GM19467 (cell line): ENCODE results near the gene BABAM1.
"Not testable (repeated sequence)": the region's sequence is repeated elsewhere in the genome, so short reads cannot be mapped to it uniquely, and the experiment has no call there.

Experiments
- ATAC-seq: cut with Tn5 transposase; IDR thresholded peaks from one replicate; pipeline ENCODE4 v1.9.1; 2021; ENCODE audit warnings: mild to moderate bottlenecking, moderate library complexity; ENCODE audit not compliant: unreplicated experiment

BABAM1 gene

DNA sequence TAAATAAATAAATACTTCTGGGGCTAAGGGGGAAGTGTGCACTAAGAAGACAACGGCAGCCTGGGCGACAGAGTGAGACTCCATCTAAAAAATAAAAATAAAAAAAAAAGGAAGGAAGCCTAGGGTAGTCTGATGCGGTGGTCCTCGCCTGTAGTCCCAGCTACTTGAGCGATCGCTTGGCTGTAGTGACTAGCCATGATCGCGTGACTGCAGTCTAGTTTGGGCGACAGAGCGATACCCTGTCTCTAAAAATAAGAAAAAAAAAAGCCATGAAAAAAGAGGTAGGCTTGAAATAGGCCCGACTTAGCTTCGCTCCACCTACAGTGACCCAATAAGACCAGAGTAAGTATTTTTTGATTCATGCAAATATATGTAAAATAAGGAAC, 661 bp upstream of the BABAM1 start:
- ATAC-seq, result no peak

DNA sequence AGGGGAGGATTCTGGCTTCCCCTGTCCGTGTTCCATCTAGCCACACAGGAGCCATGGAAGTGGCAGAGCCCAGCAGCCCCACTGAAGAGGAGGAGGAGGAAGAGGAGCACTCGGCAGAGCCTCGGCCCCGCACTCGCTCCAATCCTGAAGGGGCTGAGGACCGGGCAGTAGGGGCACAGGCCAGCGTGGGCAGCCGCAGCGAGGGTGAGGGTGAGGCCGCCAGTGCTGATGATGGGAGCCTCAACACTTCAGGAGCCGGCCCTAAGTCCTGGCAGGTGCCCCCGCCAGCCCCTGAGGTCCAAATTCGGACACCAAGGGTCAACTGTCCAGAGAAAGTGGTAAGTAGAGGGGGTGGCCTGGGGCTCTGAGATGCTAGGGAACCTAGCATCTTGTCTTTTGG, 1.5 kb downstream of the BABAM1 start:
- no peak for ATAC-seq

DNA sequence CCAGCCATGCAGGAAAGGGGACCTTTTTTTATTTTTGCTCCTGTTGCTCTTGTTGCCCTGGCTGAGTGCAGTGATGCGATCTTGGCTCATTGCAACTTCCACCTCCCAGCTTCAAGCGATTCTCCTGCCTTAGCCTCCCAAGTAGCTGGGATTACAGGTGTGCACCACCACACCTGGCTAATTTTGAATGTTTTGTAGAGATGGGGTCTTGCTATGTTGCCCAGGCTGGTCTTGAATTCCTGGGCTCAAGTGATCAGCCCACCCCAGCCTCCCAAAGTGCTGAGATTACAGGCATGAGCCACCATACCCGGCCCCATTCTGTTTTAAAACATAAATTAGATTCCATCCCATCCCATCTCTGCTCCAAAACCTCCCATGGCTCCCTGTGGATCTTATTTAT, 7.6 kb downstream of the BABAM1 start:
- not testable (repeated sequence) for ATAC-seq

DNA sequence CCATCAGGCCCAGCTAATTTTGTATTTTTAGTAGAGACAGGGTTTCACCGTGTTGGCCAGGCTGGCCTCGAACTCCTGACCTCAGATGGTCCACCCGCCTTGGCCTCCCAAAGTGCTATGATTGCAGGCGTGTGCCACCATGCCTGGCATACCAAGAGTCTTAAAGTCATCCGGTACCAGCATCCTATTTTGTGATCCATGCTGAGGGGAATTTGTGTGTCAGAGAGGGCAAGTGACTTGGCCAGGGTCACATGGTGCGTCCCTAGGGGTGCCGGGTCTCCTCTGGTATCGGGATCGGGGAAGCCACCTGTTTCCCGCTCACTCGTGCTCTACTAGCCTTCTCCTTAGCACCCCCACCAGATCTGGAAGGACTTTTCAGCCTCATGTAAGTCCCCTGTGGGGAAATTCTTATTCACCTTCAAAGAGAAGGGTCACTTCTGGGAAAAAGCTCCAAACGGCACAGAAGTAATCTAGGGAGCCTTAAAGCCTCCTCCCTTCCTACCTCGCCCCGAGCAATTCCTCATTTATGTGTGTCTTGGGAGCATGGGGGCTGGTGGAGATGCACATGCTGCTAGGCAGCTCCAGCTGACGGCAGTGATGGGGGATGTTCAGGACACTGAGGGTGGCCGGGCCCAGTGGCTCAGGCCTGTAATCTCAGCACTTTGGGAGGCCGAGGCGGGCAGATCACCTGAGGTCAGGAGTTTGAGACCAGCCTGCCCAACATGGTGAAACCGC, 8.4 kb downstream of the BABAM1 start:
- ATAC-seq, result no peak

DNA sequence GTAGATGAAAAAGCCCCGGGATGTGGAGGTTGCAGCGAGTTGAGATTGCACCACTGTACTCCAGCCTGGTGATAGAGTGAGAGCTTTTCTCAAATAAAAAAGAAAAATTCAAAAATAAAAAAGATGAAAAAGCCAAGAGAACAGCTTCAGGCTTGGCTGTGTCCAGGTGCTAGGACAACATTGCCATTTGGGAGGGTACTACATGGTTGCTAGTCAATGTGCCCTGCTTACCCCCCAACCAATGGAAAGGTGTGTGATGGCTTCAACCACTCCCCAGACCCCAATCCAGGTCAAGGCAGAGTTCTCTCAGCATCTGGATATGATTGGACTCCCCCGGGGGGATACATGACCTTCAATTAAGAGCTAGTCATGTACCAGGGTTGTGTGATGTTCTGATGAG, 12.2 kb downstream of the BABAM1 start:
- ATAC-seq, result no peak

DNA sequence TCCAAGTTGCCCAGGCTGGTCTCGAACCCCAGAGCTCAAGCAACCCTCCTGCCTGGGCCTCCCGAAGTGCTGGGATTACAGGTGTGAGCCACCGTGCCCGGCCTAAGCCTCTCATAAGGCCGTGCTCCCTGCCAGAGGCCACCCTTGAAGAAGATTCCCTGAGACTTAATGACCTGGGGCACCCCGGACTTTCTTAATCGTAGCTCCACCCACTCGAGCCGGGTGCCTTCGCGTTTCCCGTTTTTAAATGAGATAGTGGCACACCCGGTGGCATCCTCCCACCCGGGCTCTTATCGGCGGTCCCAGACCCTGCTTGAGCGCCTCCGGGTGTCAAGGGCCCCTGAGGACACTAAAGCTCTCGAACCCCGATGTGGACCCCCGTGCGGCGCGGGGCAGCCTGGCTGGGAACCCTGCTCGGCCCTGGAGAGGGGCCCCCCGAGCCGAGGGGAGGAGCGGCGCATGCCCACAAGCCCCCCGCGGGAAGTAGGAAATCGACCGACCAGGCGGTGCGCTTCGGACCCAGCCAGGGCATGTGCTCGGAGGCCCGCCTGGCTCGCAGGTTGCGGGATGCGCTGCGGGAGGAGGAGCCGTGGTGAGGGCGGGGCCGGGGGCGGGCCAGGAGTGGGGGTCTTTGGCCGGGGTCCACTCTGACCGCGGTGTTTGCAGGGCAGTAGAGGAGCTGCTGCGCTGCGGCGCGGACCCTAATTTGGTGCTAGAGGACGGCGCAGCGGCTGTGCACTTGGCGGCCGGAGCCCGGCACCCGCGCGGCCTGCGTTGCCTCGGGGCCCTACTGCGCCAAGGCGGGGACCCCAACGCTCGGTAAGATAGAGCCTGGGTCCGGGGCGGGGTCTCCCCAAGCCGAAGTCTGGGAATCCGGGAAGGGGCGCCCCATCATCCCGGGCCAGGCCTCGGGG, 14.4 kb downstream of the BABAM1 start, which contains the start of gene ANKLE1:
ANKLE1 (plus strand) TSS at position 511 of the 914 bp plus-strand sequence; CDS start at position 531, 20 bp downstream.
- no peak for ATAC-seq

DNA sequence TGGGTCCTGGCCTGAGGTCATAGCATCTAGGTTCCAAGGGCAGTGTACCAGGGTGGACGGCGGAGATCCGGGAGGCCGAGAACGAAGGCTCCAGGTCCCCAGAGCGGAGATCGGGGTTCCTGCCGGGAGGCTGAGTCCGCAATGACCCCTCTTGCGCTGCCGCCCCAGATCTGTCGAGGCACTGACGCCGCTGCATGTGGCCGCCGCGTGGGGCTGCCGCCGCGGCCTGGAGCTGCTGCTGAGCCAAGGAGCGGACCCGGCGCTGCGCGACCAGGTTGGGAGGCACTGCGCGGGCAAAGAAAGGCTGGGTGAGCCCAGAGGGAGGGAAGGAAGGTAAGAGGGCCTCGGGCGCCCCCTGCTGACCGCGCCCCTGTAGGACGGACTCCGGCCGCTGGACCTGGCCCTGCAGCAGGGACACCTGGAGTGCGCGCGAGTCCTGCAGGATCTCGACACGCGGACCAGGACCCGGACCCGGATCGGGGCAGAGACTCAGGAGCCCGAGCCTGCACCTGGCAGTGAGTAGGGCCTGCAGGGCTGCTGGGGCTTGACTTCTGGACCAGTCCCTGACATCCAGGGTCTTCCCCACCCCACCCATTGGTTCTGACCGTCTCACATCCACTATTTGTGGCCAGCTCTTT, 15.4 kb downstream of the BABAM1 start:
- ATAC-seq, result no peak

DNA sequence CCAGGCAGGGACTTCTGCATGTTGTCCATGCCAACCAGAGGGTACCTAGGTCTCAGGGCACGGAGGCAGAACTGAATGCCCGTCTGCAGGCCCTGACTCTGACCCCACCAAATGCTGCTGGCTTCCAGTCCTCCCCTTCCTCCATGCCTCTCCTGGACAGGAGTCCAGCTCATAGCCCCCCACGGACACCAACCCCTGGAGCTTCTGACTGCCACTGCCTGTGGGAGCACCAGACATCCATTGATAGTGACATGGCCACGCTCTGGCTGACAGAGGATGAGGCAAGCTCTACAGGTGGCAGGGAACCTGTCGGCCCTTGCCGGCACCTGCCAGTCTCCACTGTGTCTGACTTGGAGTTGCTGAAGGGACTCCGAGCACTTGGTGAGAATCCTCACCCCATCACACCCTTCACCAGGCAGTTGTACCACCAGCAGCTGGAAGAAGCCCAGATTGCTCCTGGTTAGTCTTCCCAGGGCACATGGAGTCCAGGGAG, 16.3 kb downstream of the BABAM1 start:
- ATAC-seq, result no peak

DNA sequence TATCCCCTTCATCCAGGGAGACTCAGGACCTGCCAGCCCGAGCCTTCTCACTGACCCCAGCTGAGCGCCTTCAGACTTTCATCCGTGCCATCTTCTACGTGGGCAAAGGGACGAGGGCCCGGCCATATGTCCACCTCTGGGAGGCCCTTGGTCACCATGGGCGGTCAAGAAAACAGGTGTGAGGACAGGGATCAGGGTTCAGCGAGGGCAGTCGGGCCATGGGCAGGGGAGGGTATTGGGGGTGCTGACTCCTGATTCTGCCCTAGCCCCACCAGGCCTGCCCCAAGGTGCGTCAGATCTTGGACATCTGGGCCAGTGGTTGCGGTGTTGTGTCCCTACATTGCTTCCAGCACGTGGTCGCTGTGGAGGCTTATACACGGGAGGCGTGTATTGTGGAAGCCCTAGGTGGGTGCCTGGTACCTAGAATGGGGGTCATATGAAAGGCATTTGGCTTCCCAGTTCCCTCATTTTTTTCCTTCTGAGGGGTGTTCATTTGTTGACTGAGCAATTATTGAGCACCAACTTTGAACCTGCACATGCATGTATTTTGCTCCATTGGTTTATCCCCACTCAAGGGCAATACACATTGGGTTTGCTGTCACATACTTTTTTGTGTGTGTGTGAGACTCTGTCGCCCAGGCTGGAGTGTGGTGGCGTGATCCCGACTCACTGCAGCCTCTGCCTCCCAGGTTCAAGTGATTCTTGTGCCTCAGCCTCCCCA, 18.3 kb downstream of the BABAM1 start:
- no peak for ATAC-seq

DNA sequence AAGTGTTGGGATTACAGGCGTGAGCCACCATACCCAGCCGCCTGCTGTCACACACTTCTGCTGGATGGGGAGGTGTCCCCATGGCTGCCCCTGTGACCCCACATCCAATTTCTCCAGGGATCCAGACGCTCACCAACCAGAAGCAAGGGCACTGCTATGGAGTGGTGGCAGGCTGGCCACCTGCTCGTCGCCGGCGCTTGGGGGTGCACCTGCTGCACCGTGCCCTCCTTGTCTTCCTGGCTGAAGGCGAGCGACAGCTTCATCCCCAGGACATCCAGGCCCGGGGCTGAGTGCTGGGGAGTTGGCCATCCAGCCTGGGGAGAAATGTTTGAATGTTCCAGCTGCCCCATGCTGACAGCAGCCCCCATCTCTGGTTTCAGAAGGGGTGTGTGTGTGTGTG, 19.0 kb downstream of the BABAM1 start:
- ATAC-seq, result no peak

DNA sequence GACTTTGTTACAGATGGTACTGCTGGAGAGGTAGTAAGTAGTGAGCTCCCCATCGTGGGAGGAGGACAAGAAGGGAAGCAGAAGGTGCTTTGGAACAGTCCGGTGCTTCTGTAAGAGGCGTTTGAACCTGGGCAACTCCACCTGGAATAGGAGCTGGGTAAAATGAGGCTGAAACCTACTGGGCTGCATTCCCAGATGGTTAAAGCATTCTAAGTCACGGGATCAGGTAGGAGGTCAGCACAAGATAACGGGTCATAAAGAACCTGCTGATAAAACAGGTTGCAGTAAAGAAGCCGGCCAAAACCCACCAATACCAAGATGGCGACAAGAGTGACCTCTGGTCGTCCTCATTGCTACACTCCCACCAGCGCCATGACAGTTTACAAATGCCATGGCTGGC, 19.5 kb downstream of the BABAM1 start:
- ATAC-seq, result no peak

DNA sequence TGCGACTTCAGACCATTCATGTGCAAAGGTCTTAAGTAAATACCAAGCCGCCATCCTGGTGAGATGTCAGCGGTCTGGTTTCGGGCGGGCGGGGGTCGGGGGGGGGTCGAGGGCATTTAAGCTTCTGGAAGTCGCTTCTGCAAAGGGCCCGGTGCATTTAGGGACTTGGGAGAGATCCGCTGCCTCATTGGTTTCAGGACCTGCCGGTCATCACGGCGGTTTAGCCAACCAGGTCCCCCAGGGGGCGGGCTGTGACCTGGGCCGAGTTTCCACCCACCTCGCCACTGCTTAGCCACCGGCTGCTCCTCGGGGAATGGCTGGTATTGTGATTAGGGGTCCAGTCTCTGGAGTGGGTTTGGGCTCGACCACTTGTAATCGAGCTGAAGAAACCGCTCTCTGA, 22.2 kb downstream of the BABAM1 start:
- no peak for ATAC-seq

DNA sequence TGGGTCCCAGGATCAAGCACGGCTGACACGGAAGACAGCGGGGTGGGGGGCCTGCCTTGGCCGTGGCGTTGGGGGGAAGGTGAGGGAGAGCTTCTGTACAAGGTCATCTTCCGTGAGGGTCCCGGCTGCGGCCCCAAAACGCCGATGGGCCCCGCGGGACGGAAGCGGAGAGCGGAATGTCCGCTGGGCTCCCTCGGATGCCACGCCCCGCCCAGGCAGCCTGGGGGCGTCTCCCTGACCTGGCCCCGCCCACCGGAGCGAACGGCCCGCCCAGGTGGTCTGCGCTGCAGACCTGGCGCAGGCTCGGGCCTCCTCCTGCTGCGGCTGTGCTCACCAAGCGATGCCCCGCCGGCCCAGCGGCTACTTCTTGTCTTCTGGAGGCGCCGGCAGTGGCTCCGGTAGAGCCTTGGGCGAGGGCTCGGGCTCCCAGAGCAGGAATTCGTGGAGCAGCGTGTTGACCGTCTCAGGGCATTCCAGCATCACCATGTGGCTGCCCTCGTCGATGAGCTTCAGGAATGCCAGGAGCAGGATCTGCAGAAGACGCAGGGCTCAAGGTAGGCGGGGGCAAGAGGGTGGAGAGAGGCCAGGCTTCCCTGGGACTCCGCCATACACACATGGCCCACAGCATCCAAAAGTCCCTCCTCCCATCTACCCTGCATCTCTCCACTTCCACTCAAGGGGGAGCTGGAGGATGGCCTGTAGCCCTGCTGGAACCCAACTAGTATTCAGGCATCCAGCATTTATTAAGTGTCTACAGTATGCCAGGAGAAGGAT, 25.2 kb downstream of the BABAM1 start:
- peak; percentile 55 for ATAC-seq

DNA sequence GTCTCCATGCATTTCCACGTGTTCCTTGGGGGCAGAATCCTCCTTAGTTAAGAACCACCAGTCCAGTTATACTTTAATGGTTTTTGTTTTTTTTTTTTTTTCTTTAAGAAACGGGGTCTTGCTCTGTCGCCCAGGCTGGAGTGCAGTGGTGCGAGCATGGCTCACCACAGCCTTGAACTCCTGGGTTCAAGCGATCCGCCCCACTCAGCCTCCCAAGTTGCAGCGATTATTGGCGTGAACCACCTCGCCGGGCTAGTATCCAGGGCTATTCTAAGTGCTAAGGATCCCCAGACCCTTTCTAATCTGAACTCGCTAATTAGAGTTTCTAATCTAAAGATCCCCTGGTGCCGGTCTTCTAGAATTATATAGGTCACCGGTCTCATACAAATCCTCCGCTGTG, 26.4 kb downstream of the BABAM1 start:
- ATAC-seq, result no peak

DNA sequence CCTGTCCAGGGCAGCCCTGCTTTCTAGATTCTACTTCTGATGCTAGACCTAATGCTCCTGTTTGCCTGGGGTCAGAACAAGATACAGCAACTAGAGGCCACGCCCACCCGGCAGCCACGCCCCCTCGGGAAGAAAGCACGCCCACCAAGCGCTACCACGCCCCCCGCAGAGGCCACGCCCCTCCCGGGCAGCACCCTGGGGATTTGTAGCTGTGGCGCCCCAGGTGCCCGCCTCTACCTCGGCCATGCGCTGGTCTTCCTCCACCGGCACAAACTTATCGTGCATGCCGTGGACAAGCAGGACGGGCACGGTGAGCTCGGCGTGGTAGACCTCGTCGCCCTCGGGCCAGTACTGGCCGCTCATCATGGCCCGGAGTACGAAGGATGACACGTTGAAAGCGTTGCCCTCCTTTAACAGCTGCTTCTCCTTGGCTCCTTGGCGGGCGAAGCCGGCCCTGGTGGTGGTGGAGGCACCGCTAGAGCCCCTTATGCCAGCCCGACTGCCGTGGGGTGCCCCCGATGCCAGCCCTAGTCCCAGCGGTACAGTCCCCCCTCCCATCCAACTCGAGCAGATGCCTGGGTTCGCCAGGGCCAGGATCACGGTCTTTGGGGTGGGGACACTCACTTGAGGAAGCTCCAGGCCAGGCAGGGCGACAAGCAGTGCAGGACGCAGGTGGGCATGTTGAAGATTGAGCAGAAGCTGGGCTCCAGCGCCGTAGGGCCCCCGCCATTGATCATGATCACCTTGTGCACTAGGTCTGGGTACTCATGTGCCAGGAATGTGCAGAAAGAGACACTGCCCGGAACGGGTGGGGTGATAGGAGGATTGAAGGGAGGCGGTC, 27.0 kb downstream of the BABAM1 start:
- no peak for ATAC-seq

DNA sequence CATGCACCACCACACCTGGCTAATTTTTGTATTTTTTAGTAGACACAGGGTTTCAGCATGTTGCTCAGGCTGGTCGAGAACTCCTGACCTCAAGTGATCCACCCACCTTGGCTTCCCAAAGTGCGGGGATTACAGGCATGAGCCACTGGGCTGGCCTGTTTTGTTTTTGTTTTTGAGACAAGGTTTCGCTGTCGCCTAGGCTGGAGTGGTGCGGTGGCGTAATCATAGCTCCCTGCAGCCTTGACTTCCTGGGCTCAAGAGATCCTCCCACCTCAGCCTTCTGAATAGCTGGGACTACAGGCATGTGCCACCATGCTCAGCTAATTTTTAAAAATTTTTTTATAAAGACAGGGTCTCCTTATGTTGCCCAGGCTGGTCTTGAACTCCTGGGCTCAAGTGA, 28.3 kb downstream of the BABAM1 start:
- ATAC-seq, result not testable (repeated sequence)

DNA sequence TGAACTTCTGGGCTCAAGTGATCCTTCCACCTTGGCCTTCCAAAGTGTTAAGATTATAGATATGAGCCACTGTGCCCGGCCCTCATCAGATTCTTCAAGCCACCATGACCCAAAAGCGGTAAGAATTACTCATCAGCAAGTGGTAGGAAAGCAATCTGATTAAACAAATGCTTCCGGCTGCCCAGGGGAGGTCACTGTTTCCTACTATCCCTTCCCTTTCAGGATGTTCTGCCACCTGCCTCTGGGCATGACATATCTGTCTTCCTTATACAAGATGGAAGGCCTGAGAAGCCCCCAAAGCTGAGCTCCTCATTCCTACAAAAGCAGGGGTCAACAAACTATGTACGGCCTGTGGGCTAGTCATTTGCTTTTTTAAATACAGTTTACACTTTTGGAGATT, 29.0 kb downstream of the BABAM1 start:
- ATAC-seq, result no peak

DNA sequence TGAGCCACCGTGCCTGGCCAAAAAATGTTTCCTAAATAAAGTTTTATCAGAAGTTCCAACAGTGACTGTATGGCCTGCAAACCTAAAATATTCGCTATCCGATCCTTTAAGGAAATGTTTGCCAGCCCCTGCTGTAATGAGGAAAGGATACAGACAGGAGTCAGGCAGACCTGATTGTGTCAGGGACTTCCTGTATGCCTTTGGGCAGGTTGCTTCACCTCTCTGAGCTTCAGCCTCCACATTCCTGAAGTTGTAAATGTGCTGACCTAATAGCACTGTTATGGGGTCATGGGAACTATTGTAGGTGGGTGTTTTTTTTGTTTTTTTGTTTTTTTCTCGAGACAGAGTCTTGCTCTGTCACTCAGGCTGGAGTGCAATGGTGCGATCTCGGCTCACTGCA, 29.7 kb downstream of the BABAM1 start:
- no peak for ATAC-seq

DNA sequence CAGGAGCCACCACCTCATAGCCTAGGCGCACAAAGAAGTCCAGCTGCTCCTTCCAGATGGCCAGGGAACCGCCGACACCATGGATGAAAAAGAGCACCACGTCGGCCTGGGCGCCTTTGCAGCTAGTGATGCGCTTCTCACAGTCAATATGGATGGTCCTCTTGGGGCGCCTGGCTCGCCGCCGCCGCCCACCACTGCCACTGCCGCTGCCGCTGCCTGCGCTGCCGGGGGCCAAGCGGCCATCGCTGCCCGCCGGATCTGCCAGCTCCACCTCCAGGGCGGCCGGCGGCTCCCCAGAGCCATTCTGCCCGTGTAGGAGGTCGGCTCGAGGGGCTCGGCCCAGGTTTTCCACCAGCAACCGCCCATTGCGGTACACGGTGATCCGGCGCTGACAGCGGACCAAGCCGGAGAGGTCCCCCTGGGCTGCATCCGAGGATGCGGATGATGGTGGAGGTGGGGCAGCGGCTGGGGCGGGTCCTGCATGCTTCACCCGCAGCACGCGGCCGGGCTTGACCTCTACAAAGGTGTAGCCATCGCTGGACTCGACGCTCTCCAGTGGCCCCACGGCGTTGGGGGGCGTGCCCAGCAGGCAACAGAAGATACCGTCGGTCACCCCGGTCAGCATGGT, 33.9 kb downstream of the BABAM1 start:
- ATAC-seq, result no peak
